Transverse colon (tissue), 4 donors: ENCODE measurements around the gene TMEFF1. TPM values are rescaled to one million over a fixed set of nuclear protein-coding genes. Genes with fewer than 3 reads are reported as not detected.

ENCODE experiments used
- DNase-seq: peaks from one replicate; pipeline ENCODE4 v3.0.0-alpha.2; 2019
- H3K27ac ChIP-seq, 4 donors: fragments of 200-600 bp; sonication (generic); 2 replicates each; pipeline ENCODE4 v1.5.1; 2016 to 2018; ENCODE audit warnings: inconsistent platforms in 4 of 4
- H3K27me3 ChIP-seq: fragments of 200-600 bp; sonication (generic); 2 replicates; pipeline ENCODE4 v1.5.1; 2017; ENCODE audit warnings: inconsistent platforms
- H3K36me3 ChIP-seq, 4 donors: fragments of 200-600 bp; sonication (generic); 2 replicates each; pipeline ENCODE4 v1.5.1; 2017 to 2019; ENCODE audit warnings: inconsistent platforms in 4 of 4
- H3K4me1 ChIP-seq, 4 donors: fragments of 200-600 bp; sonication (generic); 2 replicates each; pipeline ENCODE4 v1.5.1; 2017 to 2020; ENCODE audit warnings: inconsistent platforms in 4 of 4
- H3K4me3 ChIP-seq, 4 donors: fragments of 200-600 bp; sonication (generic); 1 replicate in 1 of 4; 2 replicates in 3 of 4; pipeline versions ENCODE4 v1.5.1 to v1.6.1; 2017 to 2019; ENCODE audit warnings: inconsistent platforms in 4 of 4
- H3K9me3 ChIP-seq, 2 donors: fragments of 200-600 bp; sonication (generic); 2 replicates each; pipeline ENCODE4 v1.5.1; 2017 to 2019; ENCODE audit warnings: inconsistent platforms in 2 of 2
- EP300 ChIP-seq: sonication (generic); formaldehyde crosslinking; IDR thresholded peaks from one replicate; pipeline ENCODE4 v1.6.1; 2017; ENCODE audit warnings: antibody characterized with exemption, low read depth
- POLR2A ChIP-seq: fragments of 450-650 bp; IDR thresholded peaks from one replicate; pipeline ENCODE4 v1.6.1; 2016; ENCODE audit warnings: antibody characterized with exemption, mild to moderate bottlenecking, moderate library complexity
- POLR2AphosphoS5 ChIP-seq, 3 donors: sonication (generic); formaldehyde crosslinking; IDR thresholded peaks; one replicate each; pipeline ENCODE4 v1.6.1; 2016; ENCODE audit warnings: antibody characterized with exemption in 3 of 3
- WGBS, 2 donors: methylation state at CpG; one replicate each; pipeline ENCODE4 v1.1.5; 2018; ENCODE audit warnings: low coverage in 1 of 2; 5-methylcytosine and 5-hydroxymethylcytosine counted together
- in situ Hi-C, 4 donors: fragments of 200-750 bp; cut with MboI; loops; one replicate each; pipeline versions ENCODE4 v1.15.0 to v1.15.1; 2017; ENCODE audit warnings: low sequenced_read_pairs in 3 of 4, low pct_ligation_motif_present in 1 of 4, low pct_unique_long_range_greater_than_20kb in 1 of 4
- intact Hi-C: fragments of 100-400 bp; cut with DNase I; formaldehyde crosslinking; loops from one replicate; pipeline ENCODE4 v1.15.1; 2023; ENCODE audit warnings: low total_unique reads
- total RNA-seq, 4 donors: library from RNA; depleted of rRNA; stranded (reverse); fragments of >200 nt; gene quantifications; one replicate each; pipeline ENCODE4 v1.1.0, GENCODE V29; 2016
- TF ChIP-seq, protein P1 (sequence below), 5 experiments: fragments of 200-600 bp in 3 of 5; fragments of 450-650 bp in 2 of 5; sonication (generic) in 3 of 5; IDR thresholded peaks; 1 replicate in 2 of 5; 2 replicates in 3 of 5; pipeline ENCODE4 v1.5.1; 2016 to 2017; ENCODE audit warnings: antibody characterized with exemption in 5 of 5, inconsistent platforms in 3 of 5, mild to moderate bottlenecking in 2 of 5, moderate library complexity in 1 of 5

Gene TMEFF1
- total RNA-seq, 4 donors from 2014 or later: not detected

DNA sequence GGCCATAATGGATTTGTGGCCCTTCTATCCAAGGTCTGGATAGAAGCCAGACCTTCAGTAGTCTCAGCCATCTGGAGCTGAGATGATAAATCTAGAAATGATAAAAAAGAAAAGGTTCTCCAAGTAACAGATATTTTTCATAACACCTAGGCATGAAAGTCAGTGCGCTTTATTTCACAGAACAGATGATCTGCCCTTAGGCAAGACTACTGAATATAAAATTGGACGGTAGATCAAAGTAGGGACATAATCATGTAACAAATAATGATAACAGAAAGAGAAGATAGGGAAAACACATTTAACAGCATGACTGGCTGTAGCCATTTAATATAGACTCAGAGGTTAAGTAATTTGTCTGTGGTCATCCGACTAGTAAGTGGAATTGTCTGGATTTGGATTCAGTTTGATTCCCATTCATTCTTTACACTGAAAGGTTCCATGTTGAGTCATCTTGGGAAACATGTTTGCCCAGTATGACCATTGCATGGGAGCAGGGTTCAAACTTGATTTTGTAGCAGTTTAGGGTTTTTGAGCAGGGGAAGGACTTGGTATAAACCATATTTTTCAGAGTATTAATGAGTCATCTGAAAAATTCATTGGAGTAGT lies 100.8 kb downstream of the TMEFF1 start:
- intact Hi-C loops (no loop called here), in situ Hi-C loops (no loop called here)
- no peaks in the 10 kb centered on the region for H3K4me1 ChIP-seq
- no peak overlapping the region for H3K27ac ChIP-seq
- no peak overlapping the region for H3K4me3 ChIP-seq
- 86 to 95% methylated on average over 3 of the region's 3 CpGs for WGBS, 2 donors
- no peak for DNase-seq
- no peaks in the 10 kb centered on the region for H3K27me3 ChIP-seq
- TF ChIP-seq EP300 (no peak), POLR2A (no peak), POLR2AphosphoS5 (IDR thresholded peaks at IDR 0.05) (no peak)
- TF ChIP-seq, protein P1, sequence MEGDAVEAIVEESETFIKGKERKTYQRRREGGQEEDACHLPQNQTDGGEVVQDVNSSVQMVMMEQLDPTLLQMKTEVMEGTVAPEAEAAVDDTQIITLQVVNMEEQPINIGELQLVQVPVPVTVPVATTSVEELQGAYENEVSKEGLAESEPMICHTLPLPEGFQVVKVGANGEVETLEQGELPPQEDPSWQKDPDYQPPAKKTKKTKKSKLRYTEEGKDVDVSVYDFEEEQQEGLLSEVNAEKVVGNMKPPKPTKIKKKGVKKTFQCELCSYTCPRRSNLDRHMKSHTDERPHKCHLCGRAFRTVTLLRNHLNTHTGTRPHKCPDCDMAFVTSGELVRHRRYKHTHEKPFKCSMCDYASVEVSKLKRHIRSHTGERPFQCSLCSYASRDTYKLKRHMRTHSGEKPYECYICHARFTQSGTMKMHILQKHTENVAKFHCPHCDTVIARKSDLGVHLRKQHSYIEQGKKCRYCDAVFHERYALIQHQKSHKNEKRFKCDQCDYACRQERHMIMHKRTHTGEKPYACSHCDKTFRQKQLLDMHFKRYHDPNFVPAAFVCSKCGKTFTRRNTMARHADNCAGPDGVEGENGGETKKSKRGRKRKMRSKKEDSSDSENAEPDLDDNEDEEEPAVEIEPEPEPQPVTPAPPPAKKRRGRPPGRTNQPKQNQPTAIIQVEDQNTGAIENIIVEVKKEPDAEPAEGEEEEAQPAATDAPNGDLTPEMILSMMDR (IDR thresholded peaks at IDR 0.05): no peak
- H3K9me3 ChIP-seq: no peaks in the 10 kb centered on the region
- H3K36me3 ChIP-seq: no peaks in the 10 kb centered on the region

DNA sequence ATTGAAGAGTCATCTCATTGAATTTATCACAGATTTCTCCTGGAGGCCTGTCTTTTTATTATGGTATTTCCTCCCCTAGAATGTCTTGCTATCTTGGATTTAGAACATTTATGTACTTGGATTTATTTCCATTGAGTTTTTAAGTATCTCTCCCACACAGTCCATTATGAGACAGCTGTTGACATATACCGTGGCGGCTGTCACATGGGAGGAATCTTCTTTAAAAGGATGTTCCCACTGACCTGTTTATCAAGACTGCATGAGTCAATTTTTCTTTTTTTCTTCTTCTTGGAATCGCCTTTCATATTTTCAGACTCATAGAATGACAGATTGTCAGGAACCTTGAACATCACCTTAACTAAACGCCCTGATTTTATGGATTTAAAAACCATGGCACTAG lies 102.1 kb downstream of the TMEFF1 start:
- Histone ChIP-seq H3K27ac (no peak overlapping the region), H3K4me3 (no peak overlapping the region), H3K27me3 (no peaks in the 10 kb centered on the region), H3K36me3 (no peaks in the 10 kb centered on the region), H3K4me1 (no peaks in the 10 kb centered on the region), H3K9me3 (no peaks in the 10 kb centered on the region)
- DNase-seq: no peak
- in situ Hi-C loops (loop anchor here in 1 of 4 donors (25.0 kb wide), 1 partner anchor 238 kb away; no protein-coding TSS in a partner anchor), intact Hi-C loops (no loop called here)
- no peak for TF ChIP-seq POLR2A
- TF ChIP-seq, protein P1 (IDR thresholded peaks at IDR 0.05): no peak
- TF ChIP-seq EP300: no peak
- no peak for TF ChIP-seq POLR2AphosphoS5 (IDR thresholded peaks at IDR 0.05)
- 79 to 91% methylated on average over 4 of the region's 4 CpGs for WGBS, 2 donors

- in situ Hi-C loops (loop anchor here in 1 of 4 donors (25.0 kb wide), 1 partner anchor 239 kb away; no protein-coding TSS in a partner anchor), intact Hi-C loops (no loop called here)
- H3K27ac ChIP-seq: no peak overlapping the region
- no peak for DNase-seq
- 51 to 100% methylated on average over 1 to 2 of the region's 2 CpGs for WGBS, 2 donors
- H3K4me1 ChIP-seq: no peaks in the 10 kb centered on the region
- no peak for TF ChIP-seq POLR2A
- no peak overlapping the region for H3K4me3 ChIP-seq
- no peaks in the 10 kb centered on the region for H3K36me3 ChIP-seq
- no peaks in the 10 kb centered on the region for H3K27me3 ChIP-seq
- H3K9me3 ChIP-seq: no peaks in the 10 kb centered on the region
Measured at GRCh38 chr9:100575765-100576386, 102.9 kb downstream of the TMEFF1 start.

DNA sequence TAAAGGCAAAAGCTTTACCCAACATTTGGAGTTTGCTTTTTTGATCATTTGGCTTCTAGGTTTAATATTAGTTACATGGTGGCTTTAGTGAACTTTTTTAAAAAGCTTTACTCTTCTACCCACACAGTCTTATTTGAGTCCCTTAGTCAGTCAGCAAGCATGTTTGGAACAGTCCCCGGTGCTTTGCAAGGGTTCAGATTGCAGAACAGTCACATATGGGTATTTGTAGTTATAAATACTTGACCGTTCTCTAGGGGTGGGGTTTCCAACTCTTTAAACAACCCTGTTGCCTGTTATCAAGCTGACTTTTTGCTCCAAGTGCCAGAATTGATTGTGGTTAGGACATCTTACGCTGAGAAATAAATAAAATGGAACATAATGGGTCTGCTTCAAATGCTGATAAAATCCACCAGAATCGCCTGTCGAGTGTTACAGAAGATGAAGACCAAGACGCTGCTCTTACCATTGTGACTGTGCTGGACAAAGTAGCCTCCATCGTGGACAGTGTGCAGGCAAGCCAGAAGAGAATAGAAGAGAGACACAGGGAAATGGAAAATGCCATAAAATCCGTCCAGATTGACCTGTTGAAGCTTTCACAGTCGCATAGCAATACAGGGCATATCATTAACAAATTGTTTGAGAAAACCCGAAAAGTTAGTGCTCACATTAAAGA lies 105.0 kb downstream of the TMEFF1 start, which contains the start of gene CAVIN4:
Gene CAVIN4 (plus strand): TSS at position 304 of the 673 bp plus-strand sequence. CDS start 65 bp downstream, at position 369.
- intact Hi-C loops: no loop called here
- Histone ChIP-seq H3K4me3 (no peak within 1 kb of the TSS), H3K27me3 (no peaks in the 10 kb centered on the region), H3K9me3 (no peaks in the 10 kb centered on the region), H3K4me1 (no peaks in the 10 kb centered on the region), H3K36me3 (no peaks in the 10 kb centered on the region), H3K27ac (no peak within 1 kb of the TSS)
- in situ Hi-C loops: loop anchor here in 1 of 4 donors (25.0 kb wide), 1 partner anchor 241 kb away; no protein-coding TSS in a partner anchor
- DNase-seq: no peak
- TF ChIP-seq POLR2A: no peak
- no peak for TF ChIP-seq POLR2AphosphoS5 (IDR thresholded peaks at IDR 0.05)
- no peak for TF ChIP-seq EP300
- TF ChIP-seq, protein P1 (IDR thresholded peaks at IDR 0.05): no peak
- WGBS, 2 donors: 79 to 85% methylated on average over 10 of the region's 10 CpGs
